ENCODE measurements around the gene RAD51B. TPM values are rescaled to one million over a fixed set of nuclear protein-coding genes. Genes with fewer than 3 reads are reported as not detected.
A peak's percentile ranks its signal among the peaks of the same experiment; 100 is the strongest.

Gene RAD51B
- total and polyA plus RNA-seq, 9 donors = 21.6 to 70.1 (median 35.1) TPM

DNA sequence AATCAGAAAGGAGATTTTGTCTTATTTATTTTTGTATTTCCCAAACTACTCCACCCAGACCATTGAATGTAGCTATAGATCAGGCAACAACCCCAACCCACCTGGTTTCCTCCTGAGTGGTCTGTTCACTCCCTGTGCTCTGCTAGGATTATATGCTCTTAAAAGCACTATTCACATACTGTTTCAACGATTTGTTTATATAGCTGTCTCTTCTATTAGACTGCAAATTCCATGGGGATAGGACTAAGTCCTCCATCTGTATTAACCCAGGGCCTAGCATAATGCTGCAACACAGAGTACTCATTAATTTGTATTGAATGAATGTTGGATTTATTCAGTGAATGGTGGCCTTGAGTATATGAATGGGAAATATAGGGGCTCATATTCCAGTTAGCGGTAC lies 307.6 kb downstream of the RAD51B start:
- H3K27me3 ChIP-seq = no peaks in the 10 kb centered on the region
- intact Hi-C loops (cut with DNase I) = no loop called here
- no peaks in the 10 kb centered on the region for H3K36me3 ChIP-seq
- 66 to 85% (median 79%) methylated on average over 2 of the region's 2 CpGs for WGBS, 3 donors
- no peak for TF ChIP-seq EP300 (IDR thresholded peaks at IDR 0.05)
- TF ChIP-seq, protein P1, sequence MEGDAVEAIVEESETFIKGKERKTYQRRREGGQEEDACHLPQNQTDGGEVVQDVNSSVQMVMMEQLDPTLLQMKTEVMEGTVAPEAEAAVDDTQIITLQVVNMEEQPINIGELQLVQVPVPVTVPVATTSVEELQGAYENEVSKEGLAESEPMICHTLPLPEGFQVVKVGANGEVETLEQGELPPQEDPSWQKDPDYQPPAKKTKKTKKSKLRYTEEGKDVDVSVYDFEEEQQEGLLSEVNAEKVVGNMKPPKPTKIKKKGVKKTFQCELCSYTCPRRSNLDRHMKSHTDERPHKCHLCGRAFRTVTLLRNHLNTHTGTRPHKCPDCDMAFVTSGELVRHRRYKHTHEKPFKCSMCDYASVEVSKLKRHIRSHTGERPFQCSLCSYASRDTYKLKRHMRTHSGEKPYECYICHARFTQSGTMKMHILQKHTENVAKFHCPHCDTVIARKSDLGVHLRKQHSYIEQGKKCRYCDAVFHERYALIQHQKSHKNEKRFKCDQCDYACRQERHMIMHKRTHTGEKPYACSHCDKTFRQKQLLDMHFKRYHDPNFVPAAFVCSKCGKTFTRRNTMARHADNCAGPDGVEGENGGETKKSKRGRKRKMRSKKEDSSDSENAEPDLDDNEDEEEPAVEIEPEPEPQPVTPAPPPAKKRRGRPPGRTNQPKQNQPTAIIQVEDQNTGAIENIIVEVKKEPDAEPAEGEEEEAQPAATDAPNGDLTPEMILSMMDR (IDR thresholded peaks at IDR 0.05) = no peak
- no peak for TF ChIP-seq POLR2A (IDR thresholded peaks at IDR 0.05)
- peaks cover 5% of the 10 kb centered on the region for H3K4me1 ChIP-seq (ENCODE audit: insufficient read depth)
- no peaks in the 10 kb centered on the region for H3K9me3 ChIP-seq
- no peak overlapping the region for H3K4me3 ChIP-seq
- H3K27ac ChIP-seq = no peak overlapping the region
- DNase-seq = no peak

DNA sequence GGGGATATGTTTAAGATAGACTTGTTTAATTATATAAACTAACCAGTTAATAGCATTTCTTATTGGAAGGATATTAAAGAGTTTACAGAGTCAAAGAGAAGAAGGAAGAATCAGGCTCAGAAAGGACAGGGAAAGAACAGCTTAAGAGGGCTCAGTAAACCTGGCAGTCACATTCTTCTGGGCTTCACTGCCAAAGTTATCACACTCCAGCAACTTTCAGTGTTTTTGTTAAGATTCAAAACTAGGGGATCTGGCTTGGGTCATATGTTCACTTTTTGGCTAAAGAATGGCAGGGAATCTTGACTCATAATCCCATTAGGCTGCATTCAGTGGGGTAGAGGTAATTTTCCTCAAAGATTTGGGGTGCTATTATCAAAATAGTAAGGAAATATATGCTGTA lies 312.3 kb downstream of the RAD51B start:
- Histone ChIP-seq H3K4me3 (no peak overlapping the region), H3K4me1 (ENCODE audit: insufficient read depth) (peaks cover 3% of the 10 kb centered on the region), H3K36me3 (no peaks in the 10 kb centered on the region), H3K9me3 (no peaks in the 10 kb centered on the region), H3K27ac (peak overlapping the region in 1 of 2 donors; percentile 1), H3K27me3 (no peaks in the 10 kb centered on the region)
- TF ChIP-seq POLR2A (IDR thresholded peaks at IDR 0.05) (no peak), EP300 (IDR thresholded peaks at IDR 0.05) (no peak)
- TF ChIP-seq, protein P1 (IDR thresholded peaks at IDR 0.05) = no peak
- no peak for DNase-seq
- intact Hi-C loops (cut with DNase I) = no loop called here

DNA sequence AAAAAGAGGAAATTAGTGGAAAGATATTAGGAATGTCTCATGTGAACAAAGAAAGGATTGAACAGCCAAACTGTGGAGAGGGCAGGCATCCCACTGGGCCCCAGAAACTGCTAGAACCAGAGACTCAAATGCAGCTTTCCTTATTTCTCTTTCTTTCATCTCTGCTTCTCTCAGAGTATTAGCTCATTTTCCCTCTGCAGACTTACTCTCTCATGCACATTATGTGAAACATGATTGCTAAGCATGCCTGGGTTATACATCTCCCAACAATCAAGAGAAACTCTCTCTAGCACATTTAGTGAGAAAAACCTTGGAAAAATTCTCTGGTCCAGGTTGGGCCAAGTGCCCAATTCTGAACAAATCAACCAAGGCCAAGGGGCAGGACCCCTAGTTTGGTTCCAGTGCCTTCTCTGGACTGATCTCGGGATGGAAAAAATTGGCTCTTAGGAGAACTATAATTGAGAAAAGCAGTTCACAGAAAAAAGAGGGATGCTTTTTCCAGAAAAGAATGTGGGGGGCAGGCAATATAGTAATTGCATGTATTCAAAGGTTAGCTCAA lies 313.1 kb downstream of the RAD51B start:
- WGBS, 3 donors = 11 to 17% (median 14%) methylated on average over 1 of the region's 1 CpG
- peaks cover 3% of the 10 kb centered on the region for H3K4me1 ChIP-seq (ENCODE audit: insufficient read depth)
- H3K27ac ChIP-seq = peak overlapping the region in 1 of 2 donors; percentile 1
- no peak overlapping the region for H3K4me3 ChIP-seq
- no peaks in the 10 kb centered on the region for H3K9me3 ChIP-seq
- TF ChIP-seq POLR2A (IDR thresholded peaks at IDR 0.05) = no peak
- no peak for TF ChIP-seq EP300 (IDR thresholded peaks at IDR 0.05)
- TF ChIP-seq, protein P1 (IDR thresholded peaks at IDR 0.05) = no peak
- no peaks in the 10 kb centered on the region for H3K36me3 ChIP-seq
- peak in 3 of 5 donors; percentile 40 to 70 (median 52) for DNase-seq
- no peaks in the 10 kb centered on the region for H3K27me3 ChIP-seq
- intact Hi-C loops (cut with DNase I) = no loop called here

DNA sequence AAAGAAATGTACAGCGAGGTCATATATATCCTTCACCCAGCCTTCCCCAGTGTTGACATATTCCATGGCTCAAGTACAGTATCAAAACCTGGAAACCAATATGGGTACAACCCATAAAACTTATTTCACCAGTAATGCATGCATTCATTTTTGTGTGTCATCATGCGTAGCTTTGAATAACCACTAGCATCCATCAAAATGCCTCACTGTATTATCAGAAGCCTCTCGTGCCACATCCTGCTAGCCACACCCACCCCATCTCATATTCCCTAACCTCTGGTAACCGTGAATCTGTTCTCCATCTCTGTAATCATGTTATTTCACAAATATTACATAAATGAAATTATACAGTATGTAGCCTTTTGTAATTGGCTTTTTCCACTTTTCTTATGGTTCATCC lies 314.3 kb downstream of the RAD51B start:
- H3K27ac ChIP-seq = no peak overlapping the region

More for the DNA sequence above, 314.3 kb downstream of the RAD51B start:
- H3K9me3 ChIP-seq = no peaks in the 10 kb centered on the region
- TF ChIP-seq, protein P1 (IDR thresholded peaks at IDR 0.05) = no peak
- TF ChIP-seq POLR2A (IDR thresholded peaks at IDR 0.05) (no peak), EP300 (IDR thresholded peaks at IDR 0.05) (no peak)
- intact Hi-C loops (cut with DNase I) = no loop called here
- no peaks in the 10 kb centered on the region for H3K36me3 ChIP-seq
- H3K27me3 ChIP-seq = no peaks in the 10 kb centered on the region
- H3K4me3 ChIP-seq = no peak overlapping the region
- WGBS, 3 donors = 93 to 96% (median 94%) methylated on average over 4 of the region's 4 CpGs
- DNase-seq = no peak
- H3K4me1 ChIP-seq (ENCODE audit: insufficient read depth) = peaks cover 3% of the 10 kb centered on the region

Data from ovary (tissue), 9 donors.